Suppressor macrophage treated with lipopolysaccharide for 4 hours (primary cell): ENCODE data around the gene IQSEC3.

ENCODE experiments used
- DNase-seq: peaks from one replicate; pipeline ENCODE4 v3.0.0-alpha.2; 2020

The IQSEC3 gene

DNA sequence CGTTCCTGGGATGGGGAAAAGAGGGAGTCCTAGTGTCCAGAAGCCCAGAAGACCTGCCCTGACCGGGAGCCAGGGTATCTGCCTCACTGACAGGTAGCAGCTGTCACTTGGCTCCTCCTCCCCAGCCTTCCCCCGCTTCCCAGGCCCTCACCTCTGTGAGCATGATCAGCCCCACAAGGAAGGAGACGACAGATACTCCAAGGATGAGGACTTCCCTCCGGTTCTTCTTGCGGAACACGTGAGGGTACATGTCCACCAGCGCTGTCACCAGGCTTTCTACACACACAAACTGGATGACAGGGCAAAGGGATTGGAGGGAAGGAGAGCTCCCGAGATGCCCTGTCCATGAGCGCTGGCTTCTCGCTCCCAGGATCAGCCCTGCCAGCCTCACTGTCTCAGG, 157.3 kb downstream of the IQSEC3 start:
- DNase-seq, result no peak

- DNase-seq, result no peak
These were observed 157.8 kb downstream of the IQSEC3 start for GRCh38 chr12:224330-224729.

DNA sequence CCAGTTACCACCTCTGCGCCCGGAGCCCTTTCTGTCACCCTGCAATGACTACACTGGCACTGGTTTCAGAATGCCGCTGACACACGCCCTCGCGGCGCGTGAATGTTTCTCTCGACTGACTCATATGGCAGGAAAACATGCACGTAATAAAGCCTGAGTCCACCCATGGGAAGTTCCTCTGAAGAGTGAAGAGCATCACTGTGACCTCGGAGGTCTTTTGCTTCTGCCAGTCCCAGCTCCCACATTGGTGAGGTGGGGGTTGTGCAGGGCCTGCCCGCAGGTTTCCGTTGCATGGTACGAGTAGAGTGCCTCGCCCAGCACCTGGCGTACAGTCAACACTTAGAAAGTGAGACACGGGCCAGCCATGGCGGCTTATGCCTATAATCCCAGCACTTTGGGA, 158.4 kb downstream of the IQSEC3 start:
- DNase-seq, result no peak

- no peak for DNase-seq
These were observed 159.8 kb downstream of the IQSEC3 start for GRCh38 chr12:226401-226800.

DNA sequence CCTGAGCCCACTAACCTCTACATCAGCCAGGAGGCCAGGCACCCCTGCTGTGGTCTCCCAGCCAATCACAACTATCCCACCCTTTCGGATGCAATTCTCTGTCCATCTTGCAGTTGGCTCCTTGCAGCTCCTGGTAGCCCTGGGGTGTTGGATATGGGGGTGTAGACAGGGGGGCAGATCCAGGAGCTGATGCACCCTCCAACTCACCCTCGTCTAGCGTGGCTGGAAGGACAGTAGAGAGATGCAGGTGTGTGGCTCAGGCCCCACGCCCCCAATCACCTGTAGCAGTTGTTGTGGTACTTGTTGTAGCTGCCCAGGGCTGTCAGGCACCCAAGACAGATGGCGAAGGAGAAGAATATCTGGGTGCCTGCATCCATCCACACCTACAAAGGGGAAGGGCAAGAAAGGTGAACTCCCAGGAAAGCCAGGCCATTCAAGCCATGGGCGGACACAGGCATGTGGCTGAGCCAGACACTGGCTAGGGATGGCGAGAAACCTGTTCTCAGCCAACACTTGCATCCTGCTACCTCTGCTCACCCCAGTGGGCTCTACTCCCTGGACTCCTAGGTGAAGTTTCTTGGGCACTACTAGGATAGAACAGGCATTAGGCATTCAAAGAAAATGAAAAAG, 160.8 kb downstream of the IQSEC3 start:
- DNase-seq, result no peak
